IMR-90 (cell line): Measurements from ENCODE around the gene ACOXL. TPM values are rescaled to one million over a fixed set of nuclear protein-coding genes. Genes with fewer than 3 reads are reported as not detected.

Experiments used
- ATAC-seq: fragments of 200-7000 bp; cut with Tn5 transposase; 2 replicates; pipeline ENCODE4 v1.9.1; 2020; ENCODE audit warnings: low read depth, mild to moderate bottlenecking, moderate library complexity
- BruUV-seq: library from RNA; stranded (reverse); fragments of 400-500 nt; replicated peaks from 2 replicates; lab custom pipeline; 2021; lab: Mats Ljungman, UMichigan
- CTCF ChIA-PET: fragments of 300-600 bp; formaldehyde crosslinking; extraction: SDS; loops from one replicate; lab custom pipeline; 2021; ENCODE audit warnings: antibody characterized with exemption; lab: Yijun Ruan, JAX
- POLR2A ChIA-PET: fragments of 300-600 bp; sonication (Branson Sonifier 250); formaldehyde crosslinking; loops from one replicate; lab custom pipeline; 2022; ENCODE audit warnings: antibody characterized with exemption; ENCODE audit not compliant: unreplicated experiment; lab: Charles Lee
- DNase-seq: peaks from one replicate; pipeline ENCODE4 v3.0.0; 2013
- H2AFZ ChIP-seq: replicated peaks from 2 replicates; pipeline ENCODE3; 2013; ENCODE audit warnings: low read length, mild to moderate bottlenecking; ENCODE audit not compliant: poor library complexity
- H2AK5ac ChIP-seq: 2 replicates; pipeline ENCODE4 v1.6.1; 2013; ENCODE audit warnings: low read depth, low read length, inconsistent platforms
- H2AK9ac ChIP-seq: replicated peaks from 2 replicates; pipeline ENCODE3; 2013; ENCODE audit warnings: mild to moderate bottlenecking, low read depth, low read length, moderate library complexity; ENCODE audit not compliant: poor library complexity
- H2BK120ac ChIP-seq: 2 replicates; pipeline ENCODE4 v1.6.1; 2013; ENCODE audit warnings: low read depth, low read length, inconsistent platforms
- H2BK15ac ChIP-seq: 3 replicates; pipeline ENCODE4 v1.6.1; 2013; ENCODE audit warnings: low read depth, low read length, inconsistent platforms
- H2BK20ac ChIP-seq: 2 replicates; pipeline ENCODE4 v1.6.1; 2013; ENCODE audit warnings: low read depth, mild to moderate bottlenecking, inconsistent platforms, low read length, moderate library complexity
- H2BK5ac ChIP-seq: 2 replicates; pipeline ENCODE4 v1.6.1; 2013; ENCODE audit warnings: mild to moderate bottlenecking, low read depth, low read length, inconsistent platforms; ENCODE audit not compliant: poor library complexity, severe bottlenecking
- H3K14ac ChIP-seq: replicated peaks from 2 replicates; pipeline ENCODE4 v1.6.1; 2013; ENCODE audit warnings: low read depth, low read length, inconsistent platforms
- H3K18ac ChIP-seq: 2 replicates; pipeline ENCODE4 v1.6.1; 2013; ENCODE audit warnings: low read depth, low read length, control low read depth
- H3K23ac ChIP-seq: 2 replicates; pipeline ENCODE4 v1.6.1; 2013; ENCODE audit warnings: low read depth, low read length, inconsistent platforms
- H3K27ac ChIP-seq: 2 replicates; pipeline ENCODE4 v1.5.1; 2013; ENCODE audit warnings: mild to moderate bottlenecking, control low read depth, low read length; ENCODE audit not compliant: insufficient read depth
- H3K27me3 ChIP-seq: 2 replicates; pipeline ENCODE4 v1.6.1; 2013; ENCODE audit warnings: low read length; ENCODE audit not compliant: control insufficient read depth, insufficient read depth
- H3K36me3 ChIP-seq: 2 replicates; pipeline ENCODE4 v1.6.1; 2013; ENCODE audit warnings: low read length, mixed read lengths; ENCODE audit not compliant: control insufficient read depth, insufficient read depth
- H3K4ac ChIP-seq: 2 replicates; pipeline ENCODE4 v1.6.1; 2013; ENCODE audit warnings: low read depth, low read length, inconsistent platforms
- H3K4me1 ChIP-seq: 2 replicates; pipeline ENCODE4 v1.6.1; 2013; ENCODE audit warnings: low read length, mixed read lengths; ENCODE audit not compliant: control insufficient read depth, insufficient read depth
- H3K4me2 ChIP-seq: 2 replicates; pipeline ENCODE4 v1.6.1; 2013; ENCODE audit warnings: low read depth, mild to moderate bottlenecking, control low read depth, low read length, moderate library complexity
- H3K4me3 ChIP-seq: 2 replicates; pipeline ENCODE4 v1.5.1; 2013; ENCODE audit warnings: low read depth, mild to moderate bottlenecking, control low read depth, low read length, moderate library complexity; ENCODE audit not compliant: insufficient read depth
- H3K56ac ChIP-seq: 2 replicates; pipeline ENCODE4 v1.6.1; 2013; ENCODE audit warnings: low read length, inconsistent platforms; ENCODE audit not compliant: insufficient read depth; ENCODE audit errors: extremely low read depth
- H3K79me1 ChIP-seq, 2 experiments: 2 replicates each; pipeline ENCODE4 v1.6.1; 2013; ENCODE audit warnings: low read length in 2 of 2, inconsistent platforms in 1 of 2, low read depth in 1 of 2
- H3K9ac ChIP-seq: 2 replicates; pipeline ENCODE4 v1.6.1; 2013; ENCODE audit warnings: low read depth, low read length, control low read depth
- H3K9me1 ChIP-seq: 2 replicates; pipeline ENCODE4 v1.6.1; 2013; ENCODE audit warnings: low read length, inconsistent platforms; ENCODE audit not compliant: insufficient read depth
- H3K9me3 ChIP-seq: 2 replicates; pipeline ENCODE4 v1.6.1; 2013; ENCODE audit warnings: low read length; ENCODE audit not compliant: control insufficient read depth, insufficient read depth
- H4K20me1 ChIP-seq: 2 replicates; pipeline ENCODE4 v1.6.1; 2013; ENCODE audit warnings: low read length, inconsistent platforms; ENCODE audit not compliant: insufficient read depth
- H4K5ac ChIP-seq: 2 replicates; pipeline ENCODE4 v1.6.1; 2013; ENCODE audit warnings: mild to moderate bottlenecking, low read depth, low read length, control low read depth
- H4K8ac ChIP-seq, 2 experiments: 2 replicates each; pipeline ENCODE4 v1.6.1; 2013; ENCODE audit warnings: low read depth in 2 of 2, low read length in 2 of 2, control low read depth in 1 of 2, inconsistent platforms in 1 of 2
- H4K91ac ChIP-seq: 2 replicates; pipeline ENCODE4 v1.6.1; 2013; ENCODE audit warnings: low read depth, low read length, inconsistent platforms; ENCODE audit not compliant: insufficient read depth
- BHLHE40 ChIP-seq: fragments of 150-350 bp; IDR thresholded peaks from 2 replicates; pipeline ENCODE4 v1.6.1; 2016; ENCODE audit warnings: mild to moderate bottlenecking, low read depth, low read length
- CHD1 ChIP-seq: IDR thresholded peaks from 2 replicates; pipeline ENCODE4 v1.6.1; 2012; ENCODE audit warnings: low read depth, low read length, improper control_type of control experiment
- MAFK ChIP-seq: IDR thresholded peaks from 2 replicates; pipeline ENCODE4 v1.6.1; 2012; ENCODE audit warnings: low read depth, low read length, improper control_type of control experiment
- MAZ ChIP-seq: IDR thresholded peaks from 2 replicates; pipeline ENCODE4 v1.6.1; 2012; ENCODE audit warnings: low read depth, mild to moderate bottlenecking, low read length, improper control_type of control experiment, moderate library complexity, borderline replicate concordance
- MXI1 ChIP-seq: IDR thresholded peaks from 2 replicates; pipeline ENCODE4 v1.6.1; 2012; ENCODE audit warnings: low read depth, mild to moderate bottlenecking, low read length, moderate library complexity, borderline replicate concordance
- NFE2L2 ChIP-seq: fragments of 150-350 bp; IDR thresholded peaks from 2 replicates; pipeline ENCODE4 v1.6.1; 2016; ENCODE audit warnings: low read depth, mild to moderate bottlenecking, low read length
- POLR2A ChIP-seq: IDR thresholded peaks from 2 replicates; pipeline ENCODE4 v1.6.1; 2012; ENCODE audit warnings: mild to moderate bottlenecking, low read depth, low read length
- RFX5 ChIP-seq: IDR thresholded peaks from 2 replicates; pipeline ENCODE4 v1.8.0; 2012; ENCODE audit warnings: low read depth, mild to moderate bottlenecking, low read length, moderate library complexity
- WGBS, 2 experiments: methylation state at CpG; one replicate each; pipeline versions ENCODE4 v1.1.5 to v1.1.7; 2013; ENCODE audit warnings: missing lambda C conversion rate in 2 of 2; ENCODE audit not compliant: insufficient read length in 1 of 2; ENCODE audit errors: extremely low coverage in 2 of 2; 5-methylcytosine and 5-hydroxymethylcytosine counted together
- dilution Hi-C: fragments of 300-500 bp; cut with HindIII; formaldehyde crosslinking; loops from one replicate; pipeline ENCODE4 v1.14.3; 2018; ENCODE audit warnings: low sequenced_read_pairs; ENCODE audit not compliant: unreplicated experiment
- in situ Hi-C: fragments of 300-500 bp; cut with MboI; formaldehyde crosslinking; loops from 3 replicates; pipeline ENCODE4 v1.14.3; 2019; ENCODE audit warnings: low sequenced_read_pairs, inconsistent platforms, mixed read lengths
- intact Hi-C: fragments of 100-400 bp; cut with micrococcal nuclease; formaldehyde crosslinking; loops from 2 replicates; pipeline ENCODE4 v1.10.0; 2022
- polyA plus RNA-seq, 3 experiments: library from polyadenylated mRNA; depleted of rRNA; stranded (reverse); fragments of >200 nt; gene quantifications; 2 replicates each; pipeline ENCODE4 v1.2.3, GENCODE V29; 2012; ENCODE audit warnings: low replicate concordance in 1 of 3
- total RNA-seq: library from RNA; depleted of rRNA; stranded (reverse); fragments of >200 nt; gene quantifications from 2 replicates; pipeline ENCODE4 v1.2.3, GENCODE V29; 2012
- TF ChIP-seq, protein P1 (sequence below): fragments of 150-350 bp; IDR thresholded peaks from 2 replicates; pipeline ENCODE4 v1.6.1; 2016; ENCODE audit warnings: low read depth, mild to moderate bottlenecking, low read length, moderate library complexity, borderline replicate concordance

Gene ACOXL
- total and polyA plus RNA-seq, 2 of the 4 experiments (the other 2 are of a cell fraction), result not detected

DNA sequence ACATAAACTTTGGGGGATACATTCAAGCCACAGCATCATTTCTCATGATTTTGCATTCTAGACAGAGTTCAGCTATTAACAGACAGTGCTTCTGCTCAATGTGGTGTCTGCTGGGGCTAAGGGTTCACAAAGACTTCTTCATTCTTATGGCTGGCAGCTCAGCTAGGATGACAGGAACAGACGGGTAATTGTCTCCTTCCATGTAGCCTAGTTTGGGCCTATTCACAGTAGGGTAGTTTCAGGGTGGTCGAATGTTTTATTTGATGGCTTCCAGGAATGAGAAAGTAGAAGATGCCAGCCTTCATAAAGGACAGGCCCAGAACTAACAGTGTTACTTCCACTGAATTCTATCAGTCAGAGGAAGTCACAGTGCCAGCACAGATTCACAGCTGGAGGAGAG is 362.3 kb downstream of the ACOXL start:
- intact Hi-C loops (no loop called here), in situ Hi-C loops (no loop called here), dilution Hi-C loops (no loop called here)
- Histone ChIP-seq H3K18ac (no peak overlapping the region), H3K9me3 (no peaks in the 10 kb centered on the region; the same call in 1 of the 2 replicates), H3K14ac (no peak overlapping the region), H2BK120ac (no peak overlapping the region), H4K20me1 (no peaks in the 10 kb centered on the region), H3K36me3 (no peaks in the 10 kb centered on the region), H3K4ac (no peak overlapping the region), H3K27ac (no peak overlapping the region), H2BK15ac (no peak overlapping the region), H4K91ac (no peak overlapping the region), H2BK5ac (no peak overlapping the region), H3K56ac (no peak overlapping the region), H3K4me1 (no peaks in the 10 kb centered on the region), H2AFZ (no peak overlapping the region), H2AK5ac (no peak overlapping the region), H3K4me3 (no peak overlapping the region), H3K27me3 (peaks cover 49% of the 10 kb centered on the region), H4K8ac (no peak overlapping the region), H3K23ac (no peak overlapping the region), H2AK9ac (no peak overlapping the region), H3K9ac (no peak overlapping the region), H3K9me1 (no peaks in the 10 kb centered on the region), H4K5ac (no peak overlapping the region), H2BK20ac (no peak overlapping the region), H3K4me2 (no peak overlapping the region), H3K79me1 (no peaks in the 10 kb centered on the region)
- no CpG with 5 or more reads among the region's 2 CpGs for WGBS, 2 experiments
- POLR2A ChIA-PET, result interaction anchor here (0.6 kb wide), 1 partner anchor 29 kb away, joined by 12 read pairs; no protein-coding TSS in a partner anchor
- ATAC-seq (no peak), DNase-seq (no peak)
- BruUV-seq, result no TSS peak
- CTCF ChIA-PET, result no interaction called here
- TF ChIP-seq MAZ (no peak), MXI1 (no peak), NFE2L2 (no peak), RFX5 (no peak), MAFK (no peak), CHD1 (no peak), POLR2A (no peak), BHLHE40 (no peak)
- TF ChIP-seq, protein P1, sequence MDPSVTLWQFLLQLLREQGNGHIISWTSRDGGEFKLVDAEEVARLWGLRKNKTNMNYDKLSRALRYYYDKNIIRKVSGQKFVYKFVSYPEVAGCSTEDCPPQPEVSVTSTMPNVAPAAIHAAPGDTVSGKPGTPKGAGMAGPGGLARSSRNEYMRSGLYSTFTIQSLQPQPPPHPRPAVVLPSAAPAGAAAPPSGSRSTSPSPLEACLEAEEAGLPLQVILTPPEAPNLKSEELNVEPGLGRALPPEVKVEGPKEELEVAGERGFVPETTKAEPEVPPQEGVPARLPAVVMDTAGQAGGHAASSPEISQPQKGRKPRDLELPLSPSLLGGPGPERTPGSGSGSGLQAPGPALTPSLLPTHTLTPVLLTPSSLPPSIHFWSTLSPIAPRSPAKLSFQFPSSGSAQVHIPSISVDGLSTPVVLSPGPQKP, result no peak
